GM18502 (cell line): ENCODE results near the gene CFAP221.
A peak's percentile ranks its signal among the peaks of the same experiment; 100 is the strongest.

Experiments used
- ATAC-seq: cut with Tn5 transposase; IDR thresholded peaks from one replicate; pipeline ENCODE4 v1.9.1; 2021; ENCODE audit warnings: mild to moderate bottlenecking; ENCODE audit not compliant: unreplicated experiment, poor library complexity

CFAP221 gene

DNA sequence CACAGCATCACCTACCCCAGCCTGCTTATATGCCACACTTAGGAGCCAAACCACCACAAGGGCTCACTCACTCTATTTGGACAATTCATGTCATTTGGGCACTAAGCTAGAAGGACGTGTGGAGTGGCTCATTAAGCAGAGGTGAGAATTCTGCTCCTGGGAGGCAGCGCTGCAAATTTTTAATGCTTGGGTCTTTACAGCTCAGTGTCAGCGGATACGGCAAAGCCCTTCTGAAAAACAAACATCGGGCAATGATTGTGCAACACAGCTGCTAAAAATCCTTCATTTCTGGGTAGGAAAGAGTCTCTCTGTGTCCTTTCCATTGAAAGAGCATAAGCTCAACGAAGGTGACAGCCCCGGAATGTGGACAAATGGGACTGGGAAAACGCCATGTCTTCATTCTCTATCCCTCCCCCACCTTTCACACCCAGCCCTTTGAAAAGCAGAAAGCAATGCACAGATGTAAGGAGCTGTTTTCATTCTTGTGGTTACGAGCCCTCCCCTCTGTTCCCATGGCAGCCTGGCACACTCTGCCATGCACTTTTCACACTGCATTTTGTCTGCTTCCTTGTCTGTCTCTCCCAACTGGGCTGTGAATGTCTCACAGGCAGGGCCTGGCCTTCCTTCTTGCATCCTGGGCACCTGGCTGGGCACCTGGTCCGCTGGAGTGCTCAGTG, 150.7 kb downstream of the CFAP221 start:
- ATAC-seq = no peak

DNA sequence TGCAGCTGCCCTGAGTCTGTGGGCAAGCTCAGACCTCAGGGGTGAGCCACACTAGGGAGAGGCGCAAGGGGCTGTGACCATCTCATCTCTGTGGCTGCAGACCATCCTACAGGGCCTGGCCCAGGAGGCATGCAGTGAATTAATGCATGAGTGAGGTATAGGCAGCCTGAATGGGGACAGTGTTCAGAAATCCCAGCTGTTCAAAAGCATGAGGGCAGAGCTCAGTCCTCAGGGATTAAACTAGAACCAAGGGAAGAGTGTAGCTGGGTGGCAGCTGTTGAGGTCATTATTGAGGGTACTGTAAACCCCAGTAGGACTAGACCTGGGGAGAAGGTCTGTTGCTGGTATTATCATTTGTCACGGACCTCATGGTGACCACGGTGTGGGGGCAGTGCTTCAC, 151.8 kb downstream of the CFAP221 start:
- no peak for ATAC-seq

DNA sequence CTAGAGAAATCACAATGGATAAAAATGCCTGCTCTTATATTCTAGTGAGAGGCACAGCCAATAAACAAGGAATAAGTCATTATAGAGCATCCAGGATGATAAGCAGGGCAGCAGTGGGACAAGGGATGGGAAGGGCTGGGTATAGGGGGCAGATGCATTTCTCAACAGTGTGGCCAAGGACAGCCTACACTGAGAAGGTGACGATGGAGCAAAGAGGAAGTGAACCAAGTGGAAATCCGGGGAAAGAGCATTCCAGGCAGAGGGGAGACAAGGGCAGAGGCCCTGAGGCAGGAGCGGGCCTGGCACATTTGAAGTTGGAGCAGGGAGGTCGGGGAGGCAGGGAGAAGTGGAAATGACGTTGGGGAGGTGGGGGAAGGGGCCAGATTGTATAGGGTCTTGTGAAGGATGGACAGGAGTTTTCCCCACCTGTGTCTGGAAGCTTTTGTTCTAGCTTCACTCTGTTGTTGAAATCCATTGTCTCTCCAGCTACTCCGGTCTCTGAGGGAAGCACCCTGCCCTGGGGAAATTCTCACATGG, 152.3 kb downstream of the CFAP221 start:
- no peak for ATAC-seq

DNA sequence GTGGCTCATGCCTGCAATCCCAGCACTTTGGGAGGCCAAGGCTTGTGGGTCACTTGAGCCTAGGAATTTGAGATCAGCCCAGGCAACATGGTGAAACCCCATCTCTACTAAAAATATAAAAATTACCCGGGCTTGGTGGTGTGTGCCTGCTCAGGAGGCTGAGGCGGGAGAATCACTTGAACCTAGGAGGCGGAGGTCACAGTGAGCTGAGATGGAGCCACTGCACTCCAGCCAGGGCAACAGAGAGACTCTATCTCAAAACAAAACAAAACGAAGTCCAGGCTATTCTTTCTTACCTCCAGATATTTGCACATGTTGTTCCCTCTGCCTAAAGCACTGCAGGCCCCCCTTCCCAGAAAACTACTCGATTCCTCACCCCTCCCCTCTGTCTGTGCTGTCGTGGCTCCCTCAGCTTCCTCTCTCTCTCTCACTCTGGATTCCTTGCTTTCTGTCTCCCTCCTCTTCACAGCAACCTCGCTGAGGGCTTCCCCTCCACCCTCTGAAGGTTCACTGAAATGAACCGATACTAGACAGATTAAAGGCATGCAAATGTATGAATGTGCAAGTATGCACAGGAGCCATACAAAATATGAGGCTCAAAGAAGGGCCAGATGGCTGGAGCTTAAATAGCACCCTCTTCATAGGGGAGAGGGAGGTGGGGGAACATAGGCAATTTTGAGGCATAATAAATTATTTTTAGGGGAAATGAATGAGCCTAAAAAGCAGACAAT, 153.2 kb downstream of the CFAP221 start:
- ATAC-seq = peak; percentile 90

DNA sequence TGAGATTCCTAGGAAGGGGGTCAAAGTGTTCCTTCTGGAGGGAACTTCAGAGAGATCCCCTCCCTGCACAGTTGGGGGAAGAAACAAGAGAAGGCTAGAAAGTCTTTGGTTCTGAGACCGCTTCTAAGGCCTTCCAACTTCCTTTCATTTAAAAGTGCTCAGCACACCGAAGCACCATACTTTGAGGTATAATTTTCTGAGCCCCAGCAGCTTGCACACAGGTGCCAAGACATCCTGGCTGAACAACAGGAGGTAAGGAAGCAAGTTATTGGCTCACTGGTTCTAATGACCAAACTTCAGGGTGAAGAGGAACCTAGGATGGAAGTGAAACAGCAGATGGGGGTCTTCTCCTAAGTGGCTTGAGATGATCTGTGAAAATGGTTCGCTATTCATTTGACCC, 154.0 kb downstream of the CFAP221 start:
- ATAC-seq = no peak

DNA sequence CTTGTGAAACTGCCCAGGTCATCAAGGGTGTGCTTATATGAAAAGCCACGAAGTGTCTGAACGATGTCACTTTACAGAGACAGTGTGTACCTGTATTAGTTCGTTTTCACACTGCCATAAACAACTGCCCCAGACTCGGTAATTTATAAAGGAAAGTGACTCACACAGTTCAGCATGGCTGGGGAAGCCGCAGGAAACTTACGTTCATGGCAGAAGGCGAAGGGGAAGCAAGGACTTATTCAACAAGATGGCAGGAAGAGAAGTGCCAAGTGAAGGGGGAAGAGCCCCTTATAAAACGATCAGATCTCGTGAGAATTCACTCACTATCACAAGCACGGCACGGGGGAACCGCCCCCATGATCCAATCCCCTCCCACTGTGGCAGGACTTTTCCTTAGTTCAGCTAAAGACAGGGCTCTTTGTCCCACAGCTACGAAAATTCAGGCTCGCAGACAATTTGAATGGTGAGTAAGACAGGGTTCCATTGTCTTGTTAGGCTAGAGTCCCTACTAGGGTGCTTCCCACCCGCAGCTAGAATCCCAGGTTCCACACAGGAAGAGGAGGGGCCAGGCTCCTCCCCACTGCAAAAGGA, 154.9 kb downstream of the CFAP221 start:
- no peak for ATAC-seq

DNA sequence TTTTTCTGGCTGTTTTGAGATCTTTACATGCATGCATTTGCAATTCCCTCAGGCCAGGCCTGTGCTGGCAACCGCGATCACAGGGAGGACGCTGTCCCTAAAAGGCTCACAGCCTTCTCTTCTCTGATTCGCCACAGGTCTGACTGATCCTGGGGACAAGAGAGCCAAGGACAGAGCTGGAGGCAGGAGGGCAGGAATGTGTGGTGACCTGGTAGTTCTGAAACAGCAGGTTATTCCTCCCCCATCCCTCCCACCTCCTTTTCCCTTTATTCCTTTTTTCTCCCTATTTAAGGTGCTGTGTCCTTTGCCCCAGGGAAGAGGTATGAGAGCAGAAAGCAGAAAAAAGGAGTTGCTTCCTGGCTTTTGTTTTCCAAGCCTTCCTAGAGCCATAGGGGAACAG, 156.6 kb downstream of the CFAP221 start:
- ATAC-seq = no peak

DNA sequence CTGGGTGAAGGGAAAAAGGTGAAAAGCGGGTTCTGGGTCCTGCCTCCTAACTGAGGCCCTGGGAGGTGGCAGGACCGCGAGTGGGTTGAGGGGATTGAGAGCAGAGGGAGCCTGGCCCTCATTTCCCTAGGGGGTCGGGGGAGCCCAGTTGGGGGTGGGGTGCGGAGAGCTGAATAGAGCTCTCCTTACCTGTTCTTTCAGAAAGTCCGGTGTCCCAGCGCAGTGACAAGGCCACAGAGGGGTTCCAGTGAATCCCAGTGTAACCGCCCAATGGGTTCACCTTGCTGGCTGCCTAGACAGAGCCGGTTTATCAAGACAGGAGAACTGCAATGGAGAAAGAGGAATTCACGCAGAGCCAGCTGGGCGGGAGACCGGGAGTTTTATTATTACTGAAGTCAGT, 157.1 kb downstream of the CFAP221 start:
- no peak for ATAC-seq

DNA sequence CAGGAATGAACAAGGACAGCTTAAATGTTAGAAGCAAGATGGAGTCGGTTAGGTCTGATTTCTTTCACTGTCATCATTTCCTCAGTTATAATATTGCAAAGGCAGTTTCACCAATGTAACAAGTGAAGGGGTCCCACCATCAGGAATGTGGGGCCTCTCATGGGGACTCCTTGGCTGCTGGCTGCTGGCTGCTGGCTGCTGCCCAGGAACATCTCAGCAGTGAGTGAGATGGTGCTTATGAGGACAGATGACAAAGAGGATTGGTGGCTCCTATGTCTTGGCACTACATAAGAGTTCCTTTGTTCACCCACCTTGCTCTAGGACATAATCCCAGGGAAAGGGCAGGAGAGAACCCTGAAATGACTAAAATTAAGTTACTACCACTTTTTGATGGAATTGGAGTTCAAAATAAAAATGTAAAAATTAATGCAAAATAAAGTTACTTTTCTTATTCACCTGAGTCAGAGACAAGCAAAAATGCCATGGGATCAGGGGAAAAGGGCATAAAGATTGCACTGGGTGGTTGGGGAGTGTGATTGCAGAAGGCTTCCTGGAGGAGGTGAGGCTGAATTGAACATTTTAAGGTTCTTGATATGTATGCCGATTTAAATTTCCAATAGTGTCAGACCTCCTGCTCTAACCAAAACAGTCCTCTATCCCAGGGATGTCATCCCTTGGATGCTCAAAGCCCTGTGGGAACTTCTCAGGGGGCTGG, 158.1 kb downstream of the CFAP221 start:
- no peak for ATAC-seq

DNA sequence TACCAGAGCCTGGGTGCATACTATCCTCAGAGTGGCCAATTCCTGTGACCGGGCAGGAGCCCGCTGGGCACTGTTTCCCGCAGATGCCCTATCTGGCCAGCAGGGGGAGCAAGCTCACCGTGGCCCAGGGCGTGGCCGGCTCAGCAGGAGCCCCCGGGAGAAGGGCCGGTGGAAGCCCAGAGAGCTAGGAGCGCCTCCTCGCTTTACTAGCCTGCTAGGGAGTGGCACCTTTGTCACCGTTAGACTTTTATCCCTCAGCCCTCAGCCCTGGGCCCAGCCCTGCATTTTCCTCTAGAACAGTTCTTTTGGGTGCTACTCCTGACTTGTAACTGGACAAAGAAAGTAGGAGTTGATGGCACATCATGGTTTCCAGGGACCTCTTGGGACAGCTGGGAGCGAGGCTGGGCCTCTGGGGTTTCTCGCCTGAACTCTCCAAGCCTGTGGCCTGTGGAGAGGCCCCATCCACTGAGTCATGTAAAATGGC, 158.7 kb downstream of the CFAP221 start:
- peak; percentile 91 for ATAC-seq

DNA sequence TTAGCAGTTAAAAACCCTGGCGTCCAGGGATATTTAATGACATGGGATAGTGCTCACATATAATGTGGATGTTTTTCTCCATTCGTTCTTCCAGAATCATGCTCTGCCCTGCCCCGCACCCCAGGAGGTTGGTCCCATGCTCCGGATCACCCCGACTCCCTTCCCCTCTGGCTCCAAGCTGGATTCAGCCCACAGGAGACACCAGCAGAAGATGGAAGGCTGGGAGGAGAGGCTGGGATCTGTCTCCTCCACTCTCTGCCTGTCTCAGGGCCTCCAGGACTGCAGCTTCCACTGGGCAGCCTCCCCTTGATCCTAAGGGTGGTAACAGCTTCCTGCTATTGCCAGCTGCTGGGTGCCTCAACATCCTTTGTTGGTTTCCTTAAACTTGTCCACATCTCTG, 159.3 kb downstream of the CFAP221 start:
- no peak for ATAC-seq

DNA sequence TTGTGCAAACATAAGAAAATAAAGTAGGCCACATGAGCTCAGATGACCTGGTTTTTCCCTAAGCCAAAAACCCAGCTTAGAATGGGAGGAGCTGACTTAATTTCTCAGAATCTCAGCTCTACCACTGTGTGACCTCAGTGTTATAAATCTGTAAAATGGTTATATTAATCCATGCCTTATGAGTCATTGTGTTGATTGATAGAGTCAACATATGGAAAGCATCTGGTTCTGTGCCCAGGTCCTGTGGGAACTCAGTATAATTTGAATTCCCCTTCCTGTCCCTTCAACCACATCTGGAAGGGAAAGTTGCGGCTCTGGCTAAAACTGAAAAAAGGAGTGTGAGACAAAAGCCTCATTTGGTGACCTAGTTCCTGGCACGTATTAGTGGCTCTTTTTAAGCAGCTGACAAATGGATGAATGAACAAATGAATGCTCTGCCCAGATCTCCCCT, 160.4 kb downstream of the CFAP221 start:
- no peak for ATAC-seq

DNA sequence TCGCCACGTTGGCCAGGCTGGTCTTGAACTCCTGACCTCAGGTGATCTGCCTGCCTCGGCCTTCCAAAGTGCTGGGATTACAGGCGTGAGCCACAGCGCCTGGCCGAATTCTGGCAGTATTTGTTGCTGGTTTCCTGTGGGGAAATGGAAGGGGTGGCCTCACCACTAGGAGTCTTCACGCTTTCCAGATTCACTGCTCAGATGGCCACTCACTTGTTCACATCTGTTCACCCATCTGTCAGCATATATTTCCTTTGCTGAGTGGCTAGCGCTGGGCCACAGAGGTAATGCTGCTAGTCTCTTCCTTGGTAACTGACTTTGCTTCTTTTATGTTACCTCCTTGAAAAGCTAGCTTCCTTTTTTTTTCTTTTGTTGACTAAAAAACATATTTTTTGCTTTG, 162.0 kb downstream of the CFAP221 start:
- ATAC-seq = no peak
